ENCODE data around the gene KRTAP2-3.

- no peak for TF ChIP-seq CTCF (conservative IDR thresholded peaks at IDR 0.05)
- no peak for TF ChIP-seq ZFX (IDR thresholded peaks at IDR 0.05)
Observed at GRCh38 chr17:41058741-41059140, 1.2 kb downstream of the KRTAP2-3 start.

All from C4-2B (cell line).